Measurements from ENCODE around the gene DOCK4.

DNA sequence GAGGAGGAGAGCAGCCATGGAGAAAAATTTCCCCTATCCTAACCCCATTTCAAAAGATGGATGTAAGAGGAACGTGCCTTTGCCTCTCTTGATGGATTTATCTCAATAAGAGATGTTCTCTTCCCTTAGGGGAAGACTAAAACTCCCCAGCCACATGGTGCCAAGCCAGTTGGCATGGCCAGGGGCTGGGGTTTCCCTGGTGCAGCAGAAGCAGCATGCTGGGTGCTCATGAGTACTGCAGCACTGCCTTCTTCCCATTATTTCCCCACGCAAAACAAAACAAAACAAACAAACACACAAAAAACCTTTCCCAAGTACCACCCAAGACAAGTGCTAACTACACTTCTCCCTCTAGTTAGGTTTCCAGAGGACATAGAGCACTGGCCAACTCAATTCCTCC lies 97.2 kb downstream of the DOCK4 start:
- TF ChIP-seq, protein P1, sequence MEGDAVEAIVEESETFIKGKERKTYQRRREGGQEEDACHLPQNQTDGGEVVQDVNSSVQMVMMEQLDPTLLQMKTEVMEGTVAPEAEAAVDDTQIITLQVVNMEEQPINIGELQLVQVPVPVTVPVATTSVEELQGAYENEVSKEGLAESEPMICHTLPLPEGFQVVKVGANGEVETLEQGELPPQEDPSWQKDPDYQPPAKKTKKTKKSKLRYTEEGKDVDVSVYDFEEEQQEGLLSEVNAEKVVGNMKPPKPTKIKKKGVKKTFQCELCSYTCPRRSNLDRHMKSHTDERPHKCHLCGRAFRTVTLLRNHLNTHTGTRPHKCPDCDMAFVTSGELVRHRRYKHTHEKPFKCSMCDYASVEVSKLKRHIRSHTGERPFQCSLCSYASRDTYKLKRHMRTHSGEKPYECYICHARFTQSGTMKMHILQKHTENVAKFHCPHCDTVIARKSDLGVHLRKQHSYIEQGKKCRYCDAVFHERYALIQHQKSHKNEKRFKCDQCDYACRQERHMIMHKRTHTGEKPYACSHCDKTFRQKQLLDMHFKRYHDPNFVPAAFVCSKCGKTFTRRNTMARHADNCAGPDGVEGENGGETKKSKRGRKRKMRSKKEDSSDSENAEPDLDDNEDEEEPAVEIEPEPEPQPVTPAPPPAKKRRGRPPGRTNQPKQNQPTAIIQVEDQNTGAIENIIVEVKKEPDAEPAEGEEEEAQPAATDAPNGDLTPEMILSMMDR (IDR thresholded peaks at IDR 0.05) = no peak
- no peak for TF ChIP-seq POLR2A (IDR thresholded peaks at IDR 0.05)
- TF ChIP-seq EP300 (IDR thresholded peaks at IDR 0.05) = no peak
